SHP77 treated with DMSO at 0.1 percent for 48 hours (cell line): ENCODE measurements around the gene LAMP1.
"Not testable (repeated sequence)": the region's sequence is repeated elsewhere in the genome, so short reads cannot be mapped to it uniquely, and the experiment has no call there.

ENCODE experiments used
- DNase-seq: peaks from one replicate; lab custom pipeline; 2025; lab: John Stamatoyannopoulos, UW

LAMP1 gene

DNA sequence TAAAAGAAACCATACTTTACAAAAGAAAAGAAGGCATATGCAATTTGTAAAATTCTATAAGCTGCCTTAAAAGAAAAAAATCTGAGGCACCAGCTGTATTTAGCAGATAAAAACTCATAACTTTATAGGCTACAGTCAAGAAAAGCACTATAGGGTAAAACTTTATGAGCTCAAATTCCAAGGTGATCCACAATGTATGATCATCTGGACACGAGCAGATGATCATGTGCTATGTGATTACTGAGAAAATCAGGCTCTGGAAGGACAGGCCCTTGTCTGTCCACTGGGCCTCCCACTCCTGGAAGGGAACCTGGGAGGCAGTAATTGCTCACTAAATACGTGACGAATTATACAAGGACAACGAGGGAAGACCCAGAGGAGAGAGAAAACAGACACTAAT is 59.6 kb downstream of the LAMP1 start:
- no peak for DNase-seq

DNA sequence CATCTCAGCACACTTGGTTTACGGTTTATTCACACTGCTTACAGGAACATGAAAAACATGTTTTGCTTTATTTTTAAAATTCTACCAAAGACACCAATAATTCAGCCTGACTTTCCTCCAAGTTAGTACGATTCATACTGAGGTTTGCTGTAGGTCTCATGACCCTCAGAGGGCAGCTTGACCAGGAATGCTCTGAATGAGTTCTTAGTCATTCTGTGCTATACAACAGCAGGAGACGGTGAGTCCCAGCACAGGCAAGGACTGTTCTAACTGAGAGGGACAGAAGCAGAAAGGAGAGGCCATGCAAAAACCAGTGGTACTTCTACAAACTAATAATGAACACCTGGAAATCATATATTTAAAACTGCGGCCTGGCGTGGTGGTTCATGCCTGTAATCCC is 60.5 kb downstream of the LAMP1 start:
- no peak for DNase-seq

DNA sequence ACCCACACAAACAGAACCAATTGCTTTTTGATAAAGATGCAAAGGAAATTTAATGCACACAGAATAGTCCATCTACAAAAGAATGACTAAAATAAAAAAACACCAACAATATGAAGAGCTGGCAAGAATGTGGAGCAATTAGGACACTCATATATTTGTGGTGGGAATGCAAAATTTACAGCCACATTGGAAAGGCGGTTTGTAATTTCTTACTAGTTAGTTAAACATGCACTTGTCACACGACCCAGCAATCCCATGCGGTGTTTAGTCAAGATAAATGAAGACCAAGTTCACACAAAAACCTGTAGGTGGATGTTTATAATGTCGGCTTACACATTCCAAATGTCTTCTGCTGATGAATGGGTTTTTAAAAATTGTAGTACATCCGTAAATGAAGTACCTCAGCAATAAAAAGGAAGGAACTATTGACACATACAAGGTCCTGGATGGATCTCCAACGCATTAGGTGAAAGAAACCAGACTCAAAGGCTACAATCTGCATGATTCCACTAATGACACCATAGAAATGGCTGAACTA is 61.7 kb downstream of the LAMP1 start:
- DNase-seq = no peak

DNA sequence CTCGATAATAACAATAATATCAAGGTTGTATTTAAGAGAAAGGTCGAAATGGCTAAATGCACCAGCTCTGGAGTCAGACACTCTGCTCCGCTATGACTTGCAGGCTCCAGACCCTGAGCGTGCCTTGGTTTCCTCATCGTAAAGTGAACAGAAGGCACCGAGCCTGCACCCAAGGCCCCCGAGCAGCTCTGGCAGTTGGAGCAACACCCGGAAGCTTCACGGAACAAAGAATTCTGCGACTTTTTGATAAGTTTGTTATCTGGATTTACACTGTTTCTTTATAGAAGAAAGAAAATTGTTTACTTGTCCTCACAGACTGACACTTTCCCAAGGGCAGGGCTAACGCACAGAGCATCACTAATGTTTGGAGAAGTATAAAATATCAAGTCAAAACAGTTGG is 62.5 kb downstream of the LAMP1 start:
- no peak for DNase-seq

DNA sequence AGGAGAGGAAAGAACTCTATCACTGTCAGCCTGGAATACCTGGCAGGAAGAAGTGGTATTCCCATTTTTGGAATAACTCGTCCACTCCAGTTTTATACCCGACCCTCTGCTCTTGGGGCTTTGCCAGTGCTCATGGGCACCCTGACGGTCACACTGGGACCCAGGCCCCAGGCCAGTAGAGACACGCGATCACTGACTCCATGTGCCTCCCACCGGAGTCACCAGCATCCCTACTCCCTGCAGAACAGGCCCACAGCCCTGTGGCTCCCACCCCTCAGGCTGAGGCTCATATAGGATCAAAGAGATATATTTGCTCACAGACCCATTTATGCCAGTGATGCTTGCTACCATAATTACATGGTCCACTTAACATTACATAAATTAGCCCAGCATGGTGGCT is 63.4 kb downstream of the LAMP1 start:
- no peak for DNase-seq

DNA sequence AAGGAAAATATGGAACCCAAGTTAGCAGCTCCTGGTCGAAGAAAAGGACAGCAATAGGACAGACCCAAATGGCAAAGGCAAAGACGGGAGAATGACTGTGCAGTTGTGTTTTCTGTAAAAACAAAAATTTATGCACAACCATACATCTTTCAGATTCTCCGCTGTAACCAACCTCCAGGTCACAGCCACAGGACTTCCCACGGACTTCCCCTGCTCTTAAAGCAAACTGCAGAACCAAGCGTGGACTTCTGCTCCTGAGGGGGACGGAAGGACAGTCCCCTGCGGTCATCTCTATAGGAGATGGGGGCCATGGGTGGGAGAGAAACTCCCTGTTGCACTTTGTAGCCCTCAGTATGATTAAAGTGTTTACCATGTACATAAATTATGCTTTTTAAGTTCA is 64.4 kb downstream of the LAMP1 start:
- DNase-seq = no peak

DNA sequence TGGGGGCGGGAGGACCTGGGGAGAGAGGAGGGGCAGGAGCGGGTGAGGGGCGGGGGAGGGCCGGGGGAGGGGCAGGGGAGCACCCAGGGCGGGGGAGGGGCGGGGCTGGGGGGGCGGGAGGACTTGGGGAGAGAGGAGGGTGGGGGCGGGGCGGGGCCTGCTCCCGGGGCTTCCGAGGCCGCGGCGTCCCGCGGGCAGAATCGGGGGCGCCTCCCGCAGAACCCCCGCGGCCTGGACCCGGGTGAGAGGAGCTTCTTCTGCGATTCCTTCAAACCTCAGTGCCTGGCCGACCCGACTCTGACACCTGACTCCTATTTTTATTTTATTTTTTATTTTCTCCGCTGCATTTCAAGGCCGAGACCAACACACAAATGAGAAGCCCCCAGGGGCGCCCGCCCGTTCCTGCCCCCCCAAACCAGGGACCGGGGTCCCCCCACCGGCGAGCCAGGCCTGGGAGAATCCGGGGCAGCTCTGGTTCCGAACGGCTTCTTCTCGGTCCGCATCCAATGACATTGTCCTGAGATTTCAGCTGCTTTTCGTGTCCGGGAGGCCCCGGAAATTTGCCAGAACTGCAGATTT is 67.4 kb downstream of the LAMP1 start:
- no peak for DNase-seq

DNA sequence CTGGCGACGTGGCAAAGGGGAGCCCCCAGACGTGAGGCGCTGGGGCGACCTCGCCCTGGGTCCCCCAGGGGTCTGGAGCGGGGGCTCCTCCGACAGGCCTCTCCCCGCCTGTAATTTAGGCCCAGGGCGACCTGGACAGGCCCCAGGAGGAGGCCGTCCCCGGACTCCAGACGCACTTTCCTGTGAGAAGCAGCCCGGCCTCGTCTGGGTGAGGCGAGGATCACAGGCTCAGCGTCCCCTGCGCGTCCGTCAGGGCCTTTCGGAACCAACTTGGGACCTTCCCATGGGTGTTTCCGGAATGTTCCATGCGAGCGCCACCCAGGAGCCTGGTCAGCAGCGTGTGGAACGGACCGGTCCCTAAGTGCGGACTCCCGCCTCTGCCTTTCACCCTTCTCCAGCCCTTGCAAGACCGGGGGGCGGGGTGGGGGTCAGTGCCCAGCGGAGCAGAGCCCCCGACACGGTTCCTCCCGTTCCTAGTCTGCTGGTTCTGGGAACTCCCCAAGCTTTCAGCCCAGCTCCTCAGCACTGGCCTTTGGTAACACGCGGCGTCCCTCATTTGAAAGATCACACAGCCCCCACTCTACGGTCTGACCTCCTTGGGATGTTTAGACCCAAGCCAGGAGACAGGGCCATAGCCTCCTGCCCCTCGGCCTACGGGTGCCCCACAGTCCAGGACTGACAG is 68.0 kb downstream of the LAMP1 start:
- DNase-seq = no peak

DNA sequence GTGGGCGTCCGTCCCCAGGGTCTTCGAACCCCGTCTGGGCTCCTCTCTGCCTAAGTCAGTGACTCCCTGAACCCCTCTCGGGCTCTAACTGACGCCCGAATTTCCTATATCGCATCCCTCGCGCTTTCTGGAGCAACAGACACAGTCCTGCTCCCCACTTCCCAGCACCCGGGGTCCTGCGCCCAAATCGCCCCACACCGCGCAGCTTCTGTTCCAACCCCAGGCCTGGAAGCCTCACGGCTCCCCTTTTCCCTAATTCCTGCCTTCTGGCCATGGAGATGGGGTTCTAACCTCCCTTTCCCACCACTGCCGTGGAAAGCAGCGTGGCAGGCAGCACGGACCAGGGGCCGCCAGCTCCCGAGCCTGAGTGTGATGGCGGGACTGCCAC is 68.5 kb downstream of the LAMP1 start:
- no peak for DNase-seq

DNA sequence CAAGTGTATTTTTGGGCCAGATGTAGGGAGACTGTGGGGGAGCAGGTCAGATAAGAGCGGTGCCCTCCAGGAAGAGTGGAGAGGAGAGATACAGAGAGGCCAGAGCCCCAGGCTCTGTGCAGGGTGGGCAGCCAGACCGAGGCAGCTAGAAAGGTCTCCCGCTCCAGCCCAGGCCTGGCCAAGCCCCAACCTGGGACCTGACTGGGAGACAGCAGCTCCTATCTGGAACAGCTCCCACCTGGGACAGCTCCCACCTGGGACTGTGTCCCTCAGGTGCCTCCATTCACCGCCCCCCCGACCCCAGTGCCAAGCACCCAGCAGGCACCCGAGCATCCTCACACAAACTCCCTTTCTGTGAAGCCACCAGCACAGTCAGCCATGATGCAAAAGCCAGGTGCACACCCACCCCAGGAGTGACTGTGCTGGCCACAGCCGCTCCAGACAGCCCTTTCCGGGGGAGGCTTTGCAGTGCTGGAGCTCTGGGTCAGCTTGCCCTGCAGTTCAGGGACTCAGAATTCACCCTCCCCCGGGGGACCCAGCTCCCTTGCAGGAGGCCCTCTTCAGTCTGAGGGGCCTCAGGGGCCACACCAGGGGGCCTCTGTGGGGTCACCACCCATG is 69.0 kb downstream of the LAMP1 start:
- DNase-seq = no peak

DNA sequence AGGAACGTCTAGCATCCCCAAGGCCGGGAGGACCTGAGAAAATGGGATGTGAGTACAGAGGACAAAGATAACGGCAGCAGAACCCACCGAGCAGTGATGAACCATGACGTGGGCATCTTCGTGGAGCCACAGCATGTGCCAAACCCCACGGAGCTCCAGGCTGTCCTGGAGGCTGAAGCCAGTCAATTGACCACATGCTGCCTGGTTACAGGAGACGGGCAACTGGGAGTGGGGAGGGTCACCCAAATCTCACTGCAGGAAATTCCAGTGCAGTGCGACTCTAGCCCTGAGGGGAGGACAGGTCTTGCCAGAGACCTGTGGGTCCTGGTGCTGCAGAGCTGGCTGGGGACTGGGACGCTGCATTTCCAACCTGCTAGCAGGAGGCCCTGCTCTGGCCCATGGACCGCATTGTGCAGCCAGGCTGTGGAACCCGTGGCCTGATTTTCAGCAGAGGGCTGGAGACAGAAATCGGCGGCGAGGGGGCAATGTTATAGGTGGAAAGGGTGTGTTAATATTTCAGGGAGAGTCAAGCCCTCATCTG is 70.1 kb downstream of the LAMP1 start:
- DNase-seq = no peak

DNA sequence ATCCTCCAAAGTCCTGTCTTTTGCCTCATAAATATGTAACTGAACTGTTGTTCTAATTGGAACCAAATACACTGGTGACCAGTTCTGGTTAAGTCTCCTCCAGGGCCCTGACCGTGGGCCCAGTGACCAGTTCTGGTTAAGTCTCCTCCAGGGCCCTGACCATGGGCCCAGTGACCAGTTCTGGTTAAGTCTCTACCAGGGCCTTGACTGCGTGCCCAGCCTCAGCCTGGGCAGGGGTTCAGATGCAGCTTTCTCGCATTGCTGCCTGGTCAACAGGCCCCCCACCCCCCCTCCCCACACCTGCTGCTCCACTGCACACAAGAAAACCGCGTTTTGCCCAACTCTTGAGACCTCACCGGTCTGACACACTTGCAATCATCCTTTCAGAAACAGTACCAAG is 70.7 kb downstream of the LAMP1 start:
- no peak for DNase-seq

DNA sequence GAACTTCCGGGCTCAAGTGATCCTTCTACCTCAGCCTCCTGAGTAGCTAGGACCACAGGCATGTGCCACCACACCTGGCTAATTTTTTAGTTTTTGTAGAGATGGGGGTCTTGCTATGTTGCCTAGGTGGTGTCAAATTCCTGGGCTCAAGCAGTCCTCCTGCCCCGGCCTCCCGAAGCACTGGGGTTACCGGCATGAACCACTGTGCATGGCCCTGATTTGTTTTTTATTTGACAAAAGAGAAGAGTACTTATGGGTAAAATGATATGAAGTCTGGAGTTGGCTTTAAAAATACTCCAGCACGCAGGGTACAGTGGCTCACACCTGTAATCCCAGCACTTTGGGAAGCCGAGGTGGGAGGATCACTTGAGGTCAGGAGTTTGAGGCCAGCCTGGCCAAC is 71.3 kb downstream of the LAMP1 start:
- not testable (repeated sequence) for DNase-seq

DNA sequence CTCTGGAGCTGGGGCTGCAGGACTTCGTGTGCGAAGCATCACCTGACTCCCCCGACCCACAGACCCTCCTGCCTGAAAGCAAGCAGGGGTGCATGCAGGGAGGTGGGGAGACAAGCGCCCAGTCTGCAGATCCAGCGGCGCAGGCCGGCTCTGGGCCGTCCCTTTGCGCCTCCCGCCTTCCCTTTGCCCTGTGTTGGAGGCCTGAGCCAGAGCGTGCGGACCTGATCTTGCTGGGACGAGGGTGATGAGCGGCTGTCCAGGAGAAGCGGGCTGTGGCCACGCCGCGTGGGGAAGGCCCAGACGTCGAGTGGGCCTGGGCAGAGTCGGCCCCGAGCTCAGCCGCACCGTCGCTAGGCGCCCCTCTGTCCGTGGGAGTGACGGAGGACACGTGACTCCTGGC is 72.2 kb downstream of the LAMP1 start:
- DNase-seq = no peak

DNA sequence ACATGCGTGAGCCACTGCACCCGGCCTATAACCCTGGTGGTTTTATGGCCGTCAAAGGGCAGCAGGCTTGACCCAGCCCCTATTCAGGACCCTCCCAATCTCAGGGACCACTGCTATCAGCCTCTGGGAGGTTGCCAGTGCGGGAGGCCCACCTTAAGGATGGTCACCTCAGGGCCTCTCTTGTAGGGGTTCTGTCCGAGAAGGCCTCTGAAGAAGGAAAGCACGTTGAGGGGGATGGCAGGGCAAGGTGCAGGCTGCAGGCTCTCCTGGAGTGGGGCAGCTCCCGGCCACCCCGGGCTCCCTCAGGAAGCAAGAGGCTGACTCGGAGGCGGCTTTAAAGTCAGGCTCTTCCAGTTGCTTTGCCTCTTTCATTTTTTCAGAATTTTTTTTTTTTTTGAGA is 72.8 kb downstream of the LAMP1 start:
- DNase-seq = no peak

DNA sequence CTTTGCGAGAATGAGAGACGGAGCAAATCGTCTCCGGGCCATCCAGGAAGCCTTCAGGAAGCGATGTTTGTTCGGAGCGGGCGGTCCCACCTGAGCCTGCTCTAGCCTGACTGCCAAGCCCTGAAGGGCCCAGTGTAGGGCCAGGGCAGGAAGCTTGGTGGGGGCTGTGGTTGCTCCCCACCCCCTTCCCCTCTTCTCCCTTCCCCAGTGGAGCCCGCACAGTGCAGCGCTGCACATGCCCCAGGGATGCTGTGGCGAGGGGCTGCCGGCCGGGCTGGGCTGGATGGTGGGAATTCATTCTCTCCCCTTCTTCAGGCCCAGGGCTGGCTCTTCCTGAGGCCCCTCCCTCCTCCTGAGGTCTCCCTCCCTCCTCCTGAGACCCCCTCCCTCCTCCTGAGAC is 74.0 kb downstream of the LAMP1 start:
- no peak for DNase-seq

DNA sequence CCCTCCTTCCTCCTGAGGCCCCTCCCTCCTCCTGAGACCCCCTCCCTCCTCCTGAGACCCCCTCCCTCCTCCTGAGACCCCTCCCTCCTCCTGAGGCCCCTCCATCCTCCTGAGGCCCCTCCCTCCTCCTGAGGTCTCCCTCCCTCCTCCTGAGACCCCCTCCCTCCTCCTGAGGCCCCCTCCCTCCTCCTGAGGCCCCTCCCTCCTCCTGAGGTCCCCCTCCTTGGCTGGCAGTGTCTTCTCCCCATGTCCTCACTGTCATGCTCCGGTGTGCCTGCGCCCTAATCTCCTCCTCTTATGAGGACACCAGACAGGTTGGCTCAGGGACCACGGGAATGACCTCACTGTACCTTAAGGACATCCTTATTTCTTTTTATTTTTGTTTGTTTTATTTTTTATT is 74.7 kb downstream of the LAMP1 start:
- DNase-seq = not testable (repeated sequence)
